T-helper 17 cell (primary cell): Measurements from ENCODE around the gene ZNF621. TPM values are rescaled to one million over a fixed set of nuclear protein-coding genes. Genes with fewer than 3 reads are reported as not detected.
"Not testable (repeated sequence)": the region's sequence is repeated elsewhere in the genome, so short reads cannot be mapped to it uniquely, and the experiment has no call there.

ENCODE experiments used
- ATAC-seq: fragments of 150-1000 bp; cut with Tn5 transposase; 2 replicates; pipeline ENCODE4 v1.10.0; 2021; ENCODE audit warnings: mild to moderate bottlenecking, moderate library complexity
- DNase-seq, 3 donors: peaks; one replicate each; pipeline versions ENCODE4 v3.0.0 to v3.0.0-alpha.2; 2020 to 2021
- H3K9me3 ChIP-seq: one replicate; pipeline ENCODE4 v1.7.0; 2013; ENCODE audit warnings: low read length, mild to moderate bottlenecking; ENCODE audit not compliant: control insufficient read depth, poor library complexity, severe bottlenecking
- H3K27ac Mint-ChIP-seq: one replicate; pipeline ENCODE4 v1.8.0; 2022; ENCODE audit warnings: mild to moderate bottlenecking, moderate library complexity, mixed read lengths
- H3K27me3 Mint-ChIP-seq: one replicate; pipeline ENCODE4 v1.8.0; 2022; ENCODE audit warnings: mixed read lengths
- H3K36me3 Mint-ChIP-seq: one replicate; pipeline ENCODE4 v1.8.0; 2022; ENCODE audit warnings: low read depth, mixed read lengths
- H3K4me1 Mint-ChIP-seq: one replicate; pipeline ENCODE4 v1.8.0; 2022; ENCODE audit warnings: mild to moderate bottlenecking, mixed read lengths
- H3K4me3 Mint-ChIP-seq: one replicate; pipeline ENCODE4 v1.8.0; 2022; ENCODE audit warnings: mild to moderate bottlenecking, moderate library complexity, mixed read lengths
- total RNA-seq, 4 donors: library from RNA in 2 of 4; stranded (reverse) in 2 of 4; gene quantifications; one replicate each; pipeline ENCODE4 v1.2.3 and lab custom pipeline; 2022 to 2026

Gene ZNF621
- total RNA-seq, 2 donors from 2014 or later, result 16.6 to 17.1 TPM

DNA sequence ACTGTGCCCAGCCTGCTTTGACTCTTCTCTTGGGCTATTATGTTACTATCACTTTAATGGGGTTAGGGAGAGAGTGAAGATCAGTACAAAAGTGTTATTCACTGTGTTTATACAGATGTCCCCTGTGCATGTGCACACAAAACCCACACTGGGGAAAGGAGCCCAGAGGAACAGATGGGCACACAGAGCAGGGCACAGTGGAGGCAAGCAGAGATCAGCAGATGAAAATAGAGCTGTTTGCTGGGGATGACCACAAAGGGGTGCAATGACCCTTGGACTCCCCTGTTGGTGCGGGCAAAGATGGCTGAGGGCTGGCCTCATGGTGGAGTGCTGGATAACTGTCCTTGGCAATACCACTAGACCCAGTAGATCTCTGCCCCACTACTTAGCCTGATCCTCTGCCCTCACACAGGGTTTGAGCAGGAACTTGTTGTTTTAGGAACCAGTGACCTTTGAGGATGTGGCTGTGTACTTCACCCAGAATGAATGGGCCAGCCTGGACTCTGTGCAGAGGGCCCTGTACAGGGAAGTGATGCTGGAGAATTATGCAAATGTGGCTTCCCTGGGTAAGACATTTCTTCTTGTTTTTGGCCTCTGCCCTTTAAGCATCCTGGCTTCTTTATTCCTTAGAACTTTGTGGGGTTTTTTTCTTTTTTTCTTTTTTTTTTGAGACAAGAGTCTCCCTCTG lies 13.6 kb upstream of the ZNF621 start:
- peaks cover 11% of the 10 kb centered on the region for H3K36me3 Mint-ChIP-seq
- no peak overlapping the region for H3K27ac Mint-ChIP-seq
- H3K4me1 Mint-ChIP-seq, result peaks cover 14% of the 10 kb centered on the region
- ATAC-seq (no peak), DNase-seq (no peak)
- H3K4me3 Mint-ChIP-seq, result no peak overlapping the region
- no peaks in the 10 kb centered on the region for H3K9me3 ChIP-seq
- H3K27me3 Mint-ChIP-seq, result no peaks in the 10 kb centered on the region

DNA sequence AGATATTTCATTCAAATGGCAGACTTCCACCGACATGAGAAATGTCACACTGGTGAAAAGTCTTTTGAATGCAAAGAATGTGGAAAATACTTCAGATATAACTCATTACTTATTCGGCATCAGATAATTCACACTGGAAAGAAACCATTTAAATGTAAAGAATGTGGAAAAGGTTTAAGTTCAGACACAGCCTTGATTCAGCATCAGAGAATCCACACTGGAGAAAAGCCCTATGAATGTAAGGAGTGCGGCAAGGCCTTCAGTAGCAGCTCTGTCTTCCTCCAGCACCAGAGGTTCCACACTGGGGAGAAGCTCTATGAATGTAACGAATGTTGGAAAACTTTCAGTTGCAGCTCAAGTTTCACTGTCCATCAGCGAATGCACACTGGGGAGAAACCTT lies 8.6 kb upstream of the ZNF621 start:
- Mint-ChIP-seq H3K27me3 (no peaks in the 10 kb centered on the region), H3K27ac (no peak overlapping the region), H3K36me3 (peaks cover 3% of the 10 kb centered on the region), H3K4me3 (no peak overlapping the region), H3K4me1 (peaks cover 2% of the 10 kb centered on the region)
- ATAC-seq (no peak), DNase-seq (no peak)
- H3K9me3 ChIP-seq, result no peaks in the 10 kb centered on the region

GRCh38 chr3:40518067-40518466 lies 6.7 kb upstream of the ZNF621 start:
- H3K36me3 Mint-ChIP-seq, result peaks cover 3% of the 10 kb centered on the region
- DNase-seq, result no peak
- ATAC-seq, result no peak

DNA sequence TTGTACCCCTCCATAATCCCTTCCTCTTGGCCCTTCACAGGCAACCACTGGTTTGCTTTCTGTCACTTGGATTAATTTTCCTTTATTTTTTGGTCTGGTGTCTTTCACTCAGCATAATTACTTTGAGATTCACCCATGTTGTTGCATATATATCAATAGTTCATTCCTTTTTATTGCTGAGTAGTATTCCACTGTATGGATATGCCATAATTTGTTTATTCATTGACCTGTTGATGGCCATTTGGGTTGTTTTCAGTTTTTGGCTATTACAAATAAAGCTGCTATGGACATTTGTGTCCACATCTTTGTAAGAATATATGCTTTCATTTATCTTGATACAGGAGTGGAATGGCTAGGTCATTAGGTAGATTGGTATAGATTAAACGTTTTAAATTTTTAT lies 5.9 kb upstream of the ZNF621 start:
- peaks cover 3% of the 10 kb centered on the region for H3K36me3 Mint-ChIP-seq
- DNase-seq (no peak), ATAC-seq (no peak)
- H3K4me3 Mint-ChIP-seq, result no peak overlapping the region
- H3K27ac Mint-ChIP-seq, result no peak overlapping the region
- peaks cover 6% of the 10 kb centered on the region for H3K4me1 Mint-ChIP-seq
- H3K27me3 Mint-ChIP-seq, result no peaks in the 10 kb centered on the region
- no peaks in the 10 kb centered on the region for H3K9me3 ChIP-seq

More at GRCh38 chr3:40518067-40518466, 6.7 kb upstream of the ZNF621 start:
- Mint-ChIP-seq H3K4me3 (no peak overlapping the region), H3K27ac (no peak overlapping the region), H3K27me3 (no peaks in the 10 kb centered on the region), H3K4me1 (peaks cover 4% of the 10 kb centered on the region)
- no peaks in the 10 kb centered on the region for H3K9me3 ChIP-seq

DNA sequence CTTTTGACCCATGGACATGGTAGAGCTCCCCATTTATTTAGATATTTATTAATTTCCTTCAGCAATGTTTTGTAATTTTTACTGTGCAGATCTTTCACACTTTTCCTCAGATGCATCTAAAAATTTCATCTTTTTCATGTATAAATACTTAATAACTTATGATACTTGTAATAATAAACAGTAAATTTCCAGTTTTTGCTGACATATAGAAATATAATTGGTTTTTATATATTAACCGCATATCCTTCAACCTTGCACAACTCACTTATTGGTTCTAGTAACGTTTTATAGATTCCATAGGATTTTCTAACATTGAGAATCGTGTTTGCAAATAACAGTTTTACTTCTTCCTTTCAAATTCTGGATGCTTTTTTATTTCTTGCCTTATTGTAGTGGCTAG lies 3.5 kb upstream of the ZNF621 start:
- ATAC-seq, result no peak
- peaks cover 21% of the 10 kb centered on the region for H3K4me1 Mint-ChIP-seq
- no peaks in the 10 kb centered on the region for H3K36me3 Mint-ChIP-seq

DNA sequence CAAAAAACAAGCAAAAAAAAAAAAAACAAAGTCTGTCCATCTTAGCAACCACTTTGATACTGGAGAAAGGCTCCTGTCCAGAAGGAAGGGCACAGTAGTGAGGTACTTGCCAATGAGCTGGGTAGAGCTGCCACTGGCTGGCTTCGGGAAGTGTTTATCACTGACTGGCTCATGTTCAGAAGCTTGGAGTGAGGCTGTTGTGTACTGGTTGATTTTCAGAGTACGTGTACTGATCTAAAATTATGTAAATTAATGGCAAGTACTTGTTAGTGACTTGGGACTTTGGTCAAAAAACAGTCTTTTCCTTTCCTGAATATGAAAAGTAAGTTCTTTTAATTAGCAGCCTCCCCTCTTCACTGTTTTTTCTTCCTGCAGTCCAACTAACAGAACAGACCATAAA lies 979 bp upstream of the ZNF621 start:
- Mint-ChIP-seq H3K27ac (peak overlapping the region; percentile 96), H3K4me1 (peaks cover 29% of the 10 kb centered on the region)
- no peak for DNase-seq

More for the DNA sequence above, 3.5 kb upstream of the ZNF621 start:
- Mint-ChIP-seq H3K27ac (no peak overlapping the region), H3K27me3 (no peaks in the 10 kb centered on the region), H3K4me3 (no peak overlapping the region)
- DNase-seq, result no peak
- H3K9me3 ChIP-seq, result no peaks in the 10 kb centered on the region

DNA sequence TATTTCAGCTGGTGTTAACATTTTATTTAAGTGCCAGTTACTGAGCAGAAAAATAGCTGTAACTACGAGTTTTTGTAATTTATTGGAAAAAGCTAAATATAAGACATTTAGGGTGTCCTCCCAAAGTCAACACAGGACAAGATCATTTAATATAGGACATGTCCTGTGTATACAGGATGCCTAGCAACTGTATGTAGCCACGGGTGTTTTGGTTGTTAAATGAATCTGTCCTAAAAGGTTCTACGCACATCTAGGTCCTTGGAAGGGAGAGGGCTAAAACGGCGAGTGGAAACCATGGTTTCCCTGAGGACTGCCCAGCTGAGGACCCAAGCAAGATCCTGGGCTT lies 565 bp upstream of the ZNF621 start:
- Mint-ChIP-seq H3K4me1 (peaks cover 29% of the 10 kb centered on the region), H3K36me3 (peaks cover 15% of the 10 kb centered on the region), H3K27ac (peak overlapping the region; percentile 96), H3K4me3 (peak overlapping the region; percentile 95), H3K27me3 (no peaks in the 10 kb centered on the region)
- no peak for DNase-seq
- H3K9me3 ChIP-seq, result no peaks in the 10 kb centered on the region
- ATAC-seq, result peak; percentile 39

More for the DNA sequence above, 979 bp upstream of the ZNF621 start:
- Mint-ChIP-seq H3K36me3 (peaks cover 11% of the 10 kb centered on the region), H3K27me3 (no peaks in the 10 kb centered on the region), H3K4me3 (peak overlapping the region; percentile 95)
- no peak for ATAC-seq
- no peaks in the 10 kb centered on the region for H3K9me3 ChIP-seq

DNA sequence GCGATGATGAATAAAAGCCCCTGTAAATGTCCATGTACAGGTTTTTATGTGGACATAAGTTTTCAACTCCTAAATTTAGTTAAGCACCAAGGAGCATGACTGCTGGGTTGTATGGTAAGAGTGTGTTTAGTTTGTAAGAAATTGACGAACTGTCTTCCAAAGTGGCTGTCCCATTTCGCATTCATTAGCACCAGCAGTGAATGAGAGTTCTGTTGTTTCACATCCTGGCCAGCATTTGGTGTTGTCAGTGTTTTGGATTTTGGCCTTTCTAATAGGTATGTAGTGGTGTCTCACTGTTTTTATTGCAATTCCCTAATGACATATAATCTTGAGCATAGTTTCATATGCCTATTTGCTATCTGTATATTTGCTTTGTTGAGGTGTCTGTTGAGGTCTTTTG lies 3.7 kb downstream of the ZNF621 start:
- Mint-ChIP-seq H3K36me3 (peaks cover 33% of the 10 kb centered on the region), H3K27ac (no peak overlapping the region), H3K4me3 (no peak overlapping the region), H3K4me1 (peaks cover 30% of the 10 kb centered on the region), H3K27me3 (no peaks in the 10 kb centered on the region)
- no peak for ATAC-seq
- DNase-seq, result no peak
- no peaks in the 10 kb centered on the region for H3K9me3 ChIP-seq

DNA sequence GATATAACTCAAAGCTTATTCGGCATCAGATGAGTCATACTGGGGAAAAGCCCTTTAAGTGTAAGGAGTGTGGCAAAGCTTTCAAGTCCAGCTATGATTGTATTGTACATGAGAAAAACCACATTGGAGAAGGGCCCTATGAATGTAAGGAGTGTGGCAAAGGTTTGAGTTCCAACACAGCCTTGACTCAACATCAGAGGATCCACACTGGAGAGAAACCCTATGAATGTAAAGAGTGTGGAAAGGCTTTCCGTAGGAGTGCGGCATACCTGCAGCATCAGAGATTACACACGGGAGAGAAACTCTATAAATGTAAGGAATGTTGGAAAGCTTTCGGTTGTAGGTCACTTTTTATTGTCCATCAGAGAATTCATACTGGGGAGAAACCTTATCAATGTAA lies 7.5 kb downstream of the ZNF621 start:
- Mint-ChIP-seq H3K27me3 (no peaks in the 10 kb centered on the region), H3K4me3 (no peak overlapping the region), H3K36me3 (peaks cover 36% of the 10 kb centered on the region), H3K4me1 (peaks cover 8% of the 10 kb centered on the region), H3K27ac (no peak overlapping the region)
- H3K9me3 ChIP-seq, result no peaks in the 10 kb centered on the region
- no peak for ATAC-seq
- no peak for DNase-seq

DNA sequence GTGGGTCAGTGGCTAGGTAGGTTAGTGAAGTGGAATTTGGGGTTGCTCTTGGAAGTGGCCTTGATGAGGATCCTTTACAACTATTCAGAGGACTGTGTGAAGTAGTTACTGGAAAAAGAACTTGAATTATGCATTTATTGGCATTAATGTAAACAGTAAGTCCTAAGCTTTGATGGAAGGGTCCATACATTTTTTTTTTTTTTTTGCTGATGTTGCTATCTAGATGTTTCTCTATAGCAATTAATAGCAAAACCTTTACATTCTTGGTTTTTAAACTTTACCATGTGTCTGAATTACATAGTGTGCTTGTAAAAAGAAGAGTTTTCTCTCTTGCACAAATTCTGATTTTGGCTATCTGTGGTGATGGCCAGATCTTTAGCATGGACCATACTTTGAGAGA lies 9.5 kb downstream of the ZNF621 start:
- no peak overlapping the region for H3K27ac Mint-ChIP-seq
- ATAC-seq (no peak), DNase-seq (no peak)

DNA sequence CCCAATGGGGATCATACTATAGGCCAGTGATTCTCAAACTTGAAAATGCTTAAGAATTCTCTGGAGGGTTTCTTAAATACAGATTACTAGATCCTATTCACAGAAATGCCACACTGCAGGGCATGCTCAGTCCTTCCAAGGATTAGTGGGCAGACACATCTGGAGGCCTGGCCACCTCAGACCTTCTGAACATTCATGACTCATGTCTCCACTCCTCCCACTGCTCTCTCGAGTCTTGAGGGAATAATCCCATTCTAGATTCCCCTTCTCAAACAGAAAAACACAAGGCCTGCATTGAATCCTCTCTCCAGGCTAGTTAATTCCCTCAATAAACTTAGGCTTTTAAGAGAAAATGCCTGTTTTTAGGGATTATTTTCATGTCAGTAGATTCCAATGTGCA lies 22.1 kb downstream of the ZNF621 start:
- Mint-ChIP-seq H3K27me3 (no peaks in the 10 kb centered on the region), H3K4me3 (no peak overlapping the region), H3K36me3 (peaks cover 7% of the 10 kb centered on the region), H3K4me1 (no peaks in the 10 kb centered on the region), H3K27ac (no peak overlapping the region)
- ATAC-seq (no peak), DNase-seq (no peak)
- H3K9me3 ChIP-seq, result no peaks in the 10 kb centered on the region

More for the DNA sequence above, 9.5 kb downstream of the ZNF621 start:
- H3K9me3 ChIP-seq, result no peaks in the 10 kb centered on the region
- peaks cover 28% of the 10 kb centered on the region for H3K36me3 Mint-ChIP-seq
- H3K4me3 Mint-ChIP-seq, result no peak overlapping the region
- peaks cover 3% of the 10 kb centered on the region for H3K4me1 Mint-ChIP-seq
- no peaks in the 10 kb centered on the region for H3K27me3 Mint-ChIP-seq

GRCh38 chr3:40550167-40550566 lies 25.4 kb downstream of the ZNF621 start:
- DNase-seq (no peak), ATAC-seq (no peak)
- no peak overlapping the region for H3K4me3 Mint-ChIP-seq
- H3K27ac Mint-ChIP-seq, result no peak overlapping the region
- H3K4me1 Mint-ChIP-seq, result no peaks in the 10 kb centered on the region
- H3K9me3 ChIP-seq, result no peaks in the 10 kb centered on the region
- peaks cover 7% of the 10 kb centered on the region for H3K36me3 Mint-ChIP-seq
- no peaks in the 10 kb centered on the region for H3K27me3 Mint-ChIP-seq

- H3K27me3 Mint-ChIP-seq, result peaks cover 8% of the 10 kb centered on the region
- H3K36me3 Mint-ChIP-seq, result peaks cover 4% of the 10 kb centered on the region
- H3K27ac Mint-ChIP-seq, result no peak overlapping the region
- H3K4me3 Mint-ChIP-seq, result no peak overlapping the region
- DNase-seq (no peak), ATAC-seq (no peak)
- peaks cover 2% of the 10 kb centered on the region for H3K4me1 Mint-ChIP-seq
- H3K9me3 ChIP-seq, result no peaks in the 10 kb centered on the region
Measured at GRCh38 chr3:40557575-40558161, 32.9 kb downstream of the ZNF621 start.

GRCh38 chr3:40562482-40562881 lies 37.7 kb downstream of the ZNF621 start:
- not testable (repeated sequence) for H3K27ac Mint-ChIP-seq, ATAC-seq, H3K4me3 Mint-ChIP-seq, DNase-seq, H3K9me3 ChIP-seq, H3K36me3 Mint-ChIP-seq, H3K4me1 Mint-ChIP-seq
- H3K27me3 Mint-ChIP-seq, result peaks cover 19% of the 10 kb centered on the region
